ENCODE results near the gene NAA80.
A peak's percentile ranks its signal among the peaks of the same experiment; 100 is the strongest.

Gene NAA80

GRCh38 chr3:50258029-50258680 lies 41.0 kb downstream of the NAA80 start:
- Histone ChIP-seq H3K27ac (no peak overlapping the region), H3K4me3 (ENCODE audit: low read depth, low read length) (no peak overlapping the region), H3K9me3 (ENCODE audit: severe bottlenecking) (no peaks in the 10 kb centered on the region), H3K27me3 (ENCODE audit: insufficient read depth, low read depth, severe bottlenecking) (no peaks in the 10 kb centered on the region), H3K36me3 (peaks cover 34% of the 10 kb centered on the region)
- DNase-seq = no peak
- TF ChIP-seq CTCF (IDR thresholded peaks at IDR 0.05; ENCODE audit: low read depth, low read length) = no peak

- Histone ChIP-seq H3K27me3 (ENCODE audit: insufficient read depth, low read depth, severe bottlenecking) (no peaks in the 10 kb centered on the region), H3K27ac (peak overlapping the region; percentile 27; the same call in 1 of the 2 replicates), H3K9me3 (ENCODE audit: severe bottlenecking) (no peaks in the 10 kb centered on the region), H3K4me3 (ENCODE audit: low read depth, low read length) (no peak overlapping the region), H3K36me3 (peaks cover 44% of the 10 kb centered on the region)
- peak; percentile 84 for DNase-seq
- TF ChIP-seq CTCF (IDR thresholded peaks at IDR 0.05; ENCODE audit: low read depth, low read length) = peak; percentile 89
Measured at GRCh38 chr3:50256978-50257890, 42.0 kb downstream of the NAA80 start.

GRCh38 chr3:50255251-50255615 lies 44.0 kb downstream of the NAA80 start:
- no peak for TF ChIP-seq CTCF (IDR thresholded peaks at IDR 0.05; ENCODE audit: low read depth, low read length)
- Histone ChIP-seq H3K36me3 (peaks cover 43% of the 10 kb centered on the region), H3K27ac (no peak overlapping the region), H3K4me3 (ENCODE audit: low read depth, low read length) (no peak overlapping the region), H3K9me3 (ENCODE audit: severe bottlenecking) (no peaks in the 10 kb centered on the region), H3K27me3 (ENCODE audit: insufficient read depth, low read depth, severe bottlenecking) (no peaks in the 10 kb centered on the region)
- DNase-seq = no peak

- Histone ChIP-seq H3K27me3 (ENCODE audit: insufficient read depth, low read depth, severe bottlenecking) (no peaks in the 10 kb centered on the region), H3K27ac (no peak overlapping the region), H3K9me3 (ENCODE audit: severe bottlenecking) (no peaks in the 10 kb centered on the region), H3K36me3 (peaks cover 42% of the 10 kb centered on the region), H3K4me3 (ENCODE audit: low read depth, low read length) (no peak overlapping the region)
- no peak for DNase-seq
- no peak for TF ChIP-seq CTCF (IDR thresholded peaks at IDR 0.05; ENCODE audit: low read depth, low read length)
Measured at GRCh38 chr3:50254577-50255250, 44.5 kb downstream of the NAA80 start.

GRCh38 chr3:50251220-50251619 lies 48.0 kb downstream of the NAA80 start:
- Histone ChIP-seq H3K27ac (no peak overlapping the region), H3K27me3 (ENCODE audit: insufficient read depth, low read depth, severe bottlenecking) (no peaks in the 10 kb centered on the region), H3K36me3 (peaks cover 30% of the 10 kb centered on the region), H3K4me3 (ENCODE audit: low read depth, low read length) (no peak overlapping the region), H3K9me3 (ENCODE audit: severe bottlenecking) (no peaks in the 10 kb centered on the region)
- no peak for TF ChIP-seq CTCF (IDR thresholded peaks at IDR 0.05; ENCODE audit: low read depth, low read length)
- DNase-seq = no peak

Measured in WERI-Rb-1 (cell line).